Measurements from ENCODE around the gene TSPAN16.

Gene TSPAN16

DNA sequence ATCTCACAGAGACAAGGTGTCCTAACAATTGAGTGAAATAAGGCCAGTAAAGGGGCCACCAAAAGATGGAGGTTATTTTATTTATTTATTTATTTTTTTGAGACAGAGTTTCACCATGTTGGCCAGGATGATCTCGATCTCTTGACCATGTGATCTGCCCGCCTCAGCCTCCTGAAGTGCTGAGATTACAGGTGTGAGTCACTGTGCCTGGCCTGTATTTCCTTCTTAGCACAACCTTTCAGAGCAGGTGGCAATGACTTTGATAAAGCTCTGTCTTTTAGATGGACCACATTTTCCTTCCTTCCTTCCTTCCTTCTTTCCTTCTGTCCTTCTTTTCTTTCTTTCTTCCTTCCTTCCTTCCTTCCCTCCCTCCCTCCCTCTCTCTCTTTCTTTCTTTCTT is 22.7 kb upstream of the TSPAN16 start:
- H3K27me3 ChIP-seq (ENCODE audit: insufficient read depth, low read length, poor library complexity), result peaks cover 3% of the 10 kb centered on the region
- no peak overlapping the region for H3K9ac ChIP-seq (ENCODE audit: low read depth, low read length)
- H3K27ac ChIP-seq (ENCODE audit: low read length), result no peak overlapping the region
- peaks cover 14% of the 10 kb centered on the region for H3K9me3 ChIP-seq (ENCODE audit: insufficient read depth, low read length, severe bottlenecking)
- no peak for DNase-seq
- TF ChIP-seq, protein P1, sequence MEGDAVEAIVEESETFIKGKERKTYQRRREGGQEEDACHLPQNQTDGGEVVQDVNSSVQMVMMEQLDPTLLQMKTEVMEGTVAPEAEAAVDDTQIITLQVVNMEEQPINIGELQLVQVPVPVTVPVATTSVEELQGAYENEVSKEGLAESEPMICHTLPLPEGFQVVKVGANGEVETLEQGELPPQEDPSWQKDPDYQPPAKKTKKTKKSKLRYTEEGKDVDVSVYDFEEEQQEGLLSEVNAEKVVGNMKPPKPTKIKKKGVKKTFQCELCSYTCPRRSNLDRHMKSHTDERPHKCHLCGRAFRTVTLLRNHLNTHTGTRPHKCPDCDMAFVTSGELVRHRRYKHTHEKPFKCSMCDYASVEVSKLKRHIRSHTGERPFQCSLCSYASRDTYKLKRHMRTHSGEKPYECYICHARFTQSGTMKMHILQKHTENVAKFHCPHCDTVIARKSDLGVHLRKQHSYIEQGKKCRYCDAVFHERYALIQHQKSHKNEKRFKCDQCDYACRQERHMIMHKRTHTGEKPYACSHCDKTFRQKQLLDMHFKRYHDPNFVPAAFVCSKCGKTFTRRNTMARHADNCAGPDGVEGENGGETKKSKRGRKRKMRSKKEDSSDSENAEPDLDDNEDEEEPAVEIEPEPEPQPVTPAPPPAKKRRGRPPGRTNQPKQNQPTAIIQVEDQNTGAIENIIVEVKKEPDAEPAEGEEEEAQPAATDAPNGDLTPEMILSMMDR (IDR thresholded peaks at IDR 0.05; ENCODE audit: borderline replicate concordance, extremely low read depth, low read length, poor library complexity, severe bottlenecking), result no peak
- TF ChIP-seq EZH2 (IDR thresholded peaks at IDR 0.05; ENCODE audit: borderline replicate concordance, low read depth, low read length, severe bottlenecking), result no peak
- no peaks in the 10 kb centered on the region for H3K79me2 ChIP-seq (ENCODE audit: insufficient read depth, low read length)
- no peak overlapping the region for H2AFZ ChIP-seq (ENCODE audit: low read depth, low read length)
- no peak overlapping the region for H3K4me2 ChIP-seq (ENCODE audit: insufficient read depth, low read length)
- no peak overlapping the region for H3K4me3 ChIP-seq (ENCODE audit: low read depth in 1 of 2, low read length in 2 of 2)
- ATAC-seq (ENCODE audit: insufficient read depth, low read depth), result no peak
- no peaks in the 10 kb centered on the region for H3K4me1 ChIP-seq (ENCODE audit: insufficient read depth, low read length)
- peaks cover 3% of the 10 kb centered on the region for H4K20me1 ChIP-seq (ENCODE audit: insufficient read depth, low read length)
- H3K36me3 ChIP-seq (ENCODE audit: insufficient read depth, low read length), result no peaks in the 10 kb centered on the region

DNA sequence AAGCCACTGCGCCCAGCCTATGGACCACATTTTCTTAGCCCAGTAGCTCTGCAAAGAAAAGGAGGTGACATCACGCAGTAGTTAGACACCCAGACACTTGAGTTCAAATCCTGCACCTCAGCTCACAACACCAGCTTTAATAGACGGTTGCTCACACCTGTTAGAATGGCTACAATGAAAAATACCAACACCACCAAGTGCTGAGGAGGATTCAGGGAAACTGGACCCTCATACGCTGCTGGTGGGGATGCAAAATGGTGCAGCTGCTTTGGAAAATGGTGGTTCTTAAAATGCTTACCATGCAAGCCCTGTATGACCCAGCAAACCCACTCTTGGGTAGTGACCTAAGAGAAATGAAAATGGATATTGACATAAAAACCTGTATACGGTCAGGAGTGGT is 22.0 kb upstream of the TSPAN16 start:
- H3K36me3 ChIP-seq (ENCODE audit: insufficient read depth, low read length), result no peaks in the 10 kb centered on the region
- H4K20me1 ChIP-seq (ENCODE audit: insufficient read depth, low read length), result peaks cover 3% of the 10 kb centered on the region
- no peak overlapping the region for H3K4me2 ChIP-seq (ENCODE audit: insufficient read depth, low read length)
- H2AFZ ChIP-seq (ENCODE audit: low read depth, low read length), result no peak overlapping the region
- H3K27ac ChIP-seq (ENCODE audit: low read length), result no peak overlapping the region
- no peaks in the 10 kb centered on the region for H3K79me2 ChIP-seq (ENCODE audit: insufficient read depth, low read length)
- TF ChIP-seq, protein P1 (IDR thresholded peaks at IDR 0.05; ENCODE audit: borderline replicate concordance, extremely low read depth, low read length, poor library complexity, severe bottlenecking), result no peak
- no peak for TF ChIP-seq EZH2 (IDR thresholded peaks at IDR 0.05; ENCODE audit: borderline replicate concordance, low read depth, low read length, severe bottlenecking)
- H3K4me1 ChIP-seq (ENCODE audit: insufficient read depth, low read length), result peaks cover 6% of the 10 kb centered on the region
- no peak for DNase-seq
- peaks cover 19% of the 10 kb centered on the region for H3K9me3 ChIP-seq (ENCODE audit: insufficient read depth, low read length, severe bottlenecking)
- no peak overlapping the region for H3K4me3 ChIP-seq (ENCODE audit: low read depth in 1 of 2, low read length in 2 of 2)
- no peak for ATAC-seq (ENCODE audit: insufficient read depth, low read depth)
- no peaks in the 10 kb centered on the region for H3K27me3 ChIP-seq (ENCODE audit: insufficient read depth, low read length, poor library complexity)
- no peak overlapping the region for H3K9ac ChIP-seq (ENCODE audit: low read depth, low read length)

DNA sequence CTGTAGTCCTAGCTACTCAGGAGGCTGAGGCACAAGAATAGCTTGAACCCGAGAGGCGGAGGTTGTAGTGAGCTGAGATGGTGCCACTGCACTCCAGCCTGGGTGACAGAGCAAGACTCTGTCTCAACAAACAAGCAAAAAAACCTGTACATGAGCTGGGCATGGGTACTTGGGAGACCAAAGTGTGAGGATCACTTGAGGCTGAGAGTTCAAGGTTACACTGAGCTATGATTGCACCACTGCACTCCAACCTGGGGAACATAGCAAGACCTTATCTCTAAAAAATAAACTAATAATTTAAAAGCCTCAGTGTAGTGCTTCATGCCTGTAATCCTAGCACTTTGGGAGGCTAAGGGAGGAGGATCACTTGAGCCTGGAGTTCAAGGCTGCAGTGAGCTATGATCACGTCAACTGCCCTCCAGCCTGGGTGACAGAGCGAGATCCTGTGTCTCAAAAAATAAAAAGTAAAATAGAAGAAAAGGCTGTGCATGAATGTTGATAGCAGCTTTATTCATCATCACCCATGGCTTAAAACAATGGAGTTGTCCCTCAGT is 21.4 kb upstream of the TSPAN16 start:
- Histone ChIP-seq H4K20me1 (ENCODE audit: insufficient read depth, low read length) (peaks cover 3% of the 10 kb centered on the region), H3K36me3 (ENCODE audit: insufficient read depth, low read length) (no peaks in the 10 kb centered on the region), H3K4me2 (ENCODE audit: insufficient read depth, low read length) (no peak overlapping the region), H3K9ac (ENCODE audit: low read depth, low read length) (no peak overlapping the region), H2AFZ (ENCODE audit: low read depth, low read length) (no peak overlapping the region), H3K4me1 (ENCODE audit: insufficient read depth, low read length) (peaks cover 13% of the 10 kb centered on the region), H3K79me2 (ENCODE audit: insufficient read depth, low read length) (no peaks in the 10 kb centered on the region), H3K9me3 (ENCODE audit: insufficient read depth, low read length, severe bottlenecking) (peaks cover 21% of the 10 kb centered on the region), H3K27ac (ENCODE audit: low read length) (no peak overlapping the region), H3K27me3 (ENCODE audit: insufficient read depth, low read length, poor library complexity) (no peaks in the 10 kb centered on the region), H3K4me3 (ENCODE audit: low read depth in 1 of 2, low read length in 2 of 2) (no peak overlapping the region)
- TF ChIP-seq, protein P1 (IDR thresholded peaks at IDR 0.05; ENCODE audit: borderline replicate concordance, extremely low read depth, low read length, poor library complexity, severe bottlenecking), result no peak
- TF ChIP-seq EZH2 (IDR thresholded peaks at IDR 0.05; ENCODE audit: borderline replicate concordance, low read depth, low read length, severe bottlenecking), result no peak
- DNase-seq (no peak), ATAC-seq (ENCODE audit: insufficient read depth, low read depth) (no peak)

Data from DND-41 (cell line).